ENCODE results near the gene CRB3. TPM values are rescaled to one million over a fixed set of nuclear protein-coding genes. Genes with fewer than 3 reads are reported as not detected.

The CRB3 gene
- total RNA-seq, 1 experiment from 2014 or later = 29.9 TPM

GRCh38 chr19:6458695-6459261, 5.3 kb upstream of the CRB3 start:
- ChIA-PET POLR2A (interaction anchor here (1.6 kb wide), 1 partner anchor 18 kb away, joined by 7 read pairs; no protein-coding TSS in a partner anchor), CTCF (interaction anchor here (1.3 to 1.9 kb wide), 2 partner anchors 17 to 34 kb away, joined by 4 to 10 read pairs; partner anchors contain the start of gene KHSRP)
- H3K27ac Mint-ChIP-seq = 0 out of 2 replicates have a peak overlapping the region, but pooled peaks have one; percentile 25
- DNase-seq (ENCODE audit: low spot score) (peak; percentile 21), ATAC-seq (no peak)
- H3K27me3 Mint-ChIP-seq (ENCODE audit: low read depth) = peaks cover 13% of the 10 kb centered on the region
- H3K4me3 Mint-ChIP-seq = peak overlapping the region; percentile 89
- peak; percentile 51; the same call in 1 of the 2 replicates for TF ChIP-seq FOXK1 (CRISPR knock-in tag; IDR thresholded peaks at IDR 0.05)
- peak; percentile 80; the same call in 1 of the 2 replicates for TF ChIP-seq GTF2I (CRISPR knock-in tag; conservative IDR thresholded peaks at IDR 0.05)
- TF ChIP-seq ZNF121 (CRISPR knock-in tag; IDR thresholded peaks at IDR 0.05) = peak; percentile 100
- no peak for TF ChIP-seq HMGXB4 (CRISPR knock-in tag; IDR thresholded peaks at IDR 0.05)
- TF ChIP-seq ESRRA (CRISPR knock-in tag; IDR thresholded peaks at IDR 0.05; ENCODE audit: borderline replicate concordance) = no peak
- H3K4me1 Mint-ChIP-seq = peaks cover 12% of the 10 kb centered on the region
- H3K36me3 Mint-ChIP-seq = peaks cover 25% of the 10 kb centered on the region
- H3K9me3 Mint-ChIP-seq = peaks cover 9% of the 10 kb centered on the region

- DNase-seq (ENCODE audit: low spot score) (peak; percentile 79), ATAC-seq (peak; percentile 43)
- Mint-ChIP-seq H3K9me3 (0 out of 2 replicates have a peak, but pooled peaks cover 4% of the 10 kb centered on the region), H3K36me3 (peaks cover 18% of the 10 kb centered on the region), H3K4me1 (peaks cover 13% of the 10 kb centered on the region), H3K27me3 (ENCODE audit: low read depth) (peaks cover 13% of the 10 kb centered on the region), H3K27ac (peak within 1 kb of the TSS; percentile 99), H3K4me3 (peak within 1 kb of the TSS; percentile 98)
- ChIA-PET POLR2A (interaction anchor here (0.6 to 1.6 kb wide), 2 partner anchors 17 to 440 kb away, joined by 7 to 13 read pairs; no protein-coding TSS in a partner anchor), CTCF (interaction anchor here (1.3 to 1.9 kb wide), 2 partner anchors 17 to 35 kb away, joined by 4 to 10 read pairs; partner anchors contain the start of gene KHSRP)
- TF ChIP-seq ETV6 (CRISPR knock-in tag; IDR thresholded peaks at IDR 0.05) (no peak), SP1 (CRISPR knock-in tag; conservative IDR thresholded peaks at IDR 0.05) (peak; percentile 9; the same call in 1 of the 2 replicates)
Measured at GRCh38 chr19:6459262-6460098, 4.6 kb upstream of the CRB3 start, which contains the start of gene SLC25A23. Gene SLC25A23, minus strand, starts transcription at chr19:6459792. Its CDS starts 164 bp downstream, at chr19:6459628.

GRCh38 chr19:6460099-6460884, 3.8 kb upstream of the CRB3 start:
- H3K27me3 Mint-ChIP-seq (ENCODE audit: low read depth) = peaks cover 13% of the 10 kb centered on the region
- CTCF ChIA-PET = interaction anchor here (0.6 to 1.3 kb wide), 7 partner anchors 14 to 254 kb away, joined by 3 to 10 read pairs (median 3); no protein-coding TSS in a partner anchor
- H3K4me1 Mint-ChIP-seq = peaks cover 19% of the 10 kb centered on the region
- H3K9me3 Mint-ChIP-seq = no peaks in the 10 kb centered on the region
- H3K36me3 Mint-ChIP-seq = peaks cover 9% of the 10 kb centered on the region
- POLR2A ChIA-PET = interaction anchor here (0.6 to 1.6 kb wide), 3 partner anchors 16 to 441 kb away, joined by 7 to 13 read pairs (median 7); no protein-coding TSS in a partner anchor
- ATAC-seq (peak; percentile 71), DNase-seq (ENCODE audit: low spot score) (peak; percentile 97)
- H3K4me3 Mint-ChIP-seq = peak overlapping the region; percentile 98
- peak overlapping the region; percentile 99 for H3K27ac Mint-ChIP-seq
- no peak for TF ChIP-seq ZSCAN18 (CRISPR knock-in tag; IDR thresholded peaks at IDR 0.05)
- TF ChIP-seq ZNF416 (CRISPR knock-in tag; IDR thresholded peaks at IDR 0.05) = no peak
- peak; percentile 64; the same call in 1 of the 2 replicates for TF ChIP-seq TEAD1 (CRISPR knock-in tag; IDR thresholded peaks at IDR 0.05)
- 0 out of 2 replicates have a peak, but pooled peaks have one; percentile 11 for TF ChIP-seq GABPB1 (CRISPR knock-in tag; IDR thresholded peaks at IDR 0.05)
- no peak for TF ChIP-seq E2F4 (CRISPR knock-in tag; IDR thresholded peaks at IDR 0.05; ENCODE audit: borderline replicate concordance, low read depth)
- 0 out of 2 replicates have a peak, but pooled peaks have one; percentile 43 for TF ChIP-seq ARID4B (CRISPR knock-in tag; IDR thresholded peaks at IDR 0.05; ENCODE audit: borderline replicate concordance)
- no peak for TF ChIP-seq ZNF423 (CRISPR knock-in tag; IDR thresholded peaks at IDR 0.05)
- 0 out of 2 replicates have a peak, but pooled peaks have one; percentile 25 for TF ChIP-seq USF1 (CRISPR knock-in tag; IDR thresholded peaks at IDR 0.05)
- no peak for TF ChIP-seq TCF7 (CRISPR knock-in tag; IDR thresholded peaks at IDR 0.05; ENCODE audit: low read depth)
- 0 out of 2 replicates have a peak, but pooled peaks have one; percentile 38 for TF ChIP-seq MYBL2 (CRISPR knock-in tag; IDR thresholded peaks at IDR 0.05)
- no peak for TF ChIP-seq TEAD4 (CRISPR knock-in tag; IDR thresholded peaks at IDR 0.05)
